Kasumi-1 (cell line): Measurements from ENCODE around the gene MAP3K15.
"Not testable (repeated sequence)": the region's sequence is repeated elsewhere in the genome, so short reads cannot be mapped to it uniquely, and the experiment has no call there.

ENCODE experiments used
- DNase-seq, 2 experiments: peaks; one replicate each; lab custom pipeline; 2025; lab: John Stamatoyannopoulos, UW

MAP3K15 gene

GRCh38 chrX:19540076-19540475 lies 24.8 kb upstream of the MAP3K15 start:
- no peak for DNase-seq

- DNase-seq = no peak
Measured at GRCh38 chrX:19539665-19540064, 24.4 kb upstream of the MAP3K15 start.

GRCh38 chrX:19535476-19535875 lies 20.2 kb upstream of the MAP3K15 start:
- DNase-seq = peak; percentile 35 to 50

GRCh38 chrX:19532709-19533108 lies 17.4 kb upstream of the MAP3K15 start:
- no peak for DNase-seq

GRCh38 chrX:19517965-19518364 lies 2.7 kb upstream of the MAP3K15 start:
- no peak for DNase-seq

- peak in 1 of 2 experiments; percentile 38 for DNase-seq
Measured at GRCh38 chrX:19515615-19516105, 352 bp upstream of the MAP3K15 start.

- DNase-seq = no peak
Measured at GRCh38 chrX:19513383-19513782, 1.9 kb downstream of the MAP3K15 start.

- DNase-seq = no peak
Measured at GRCh38 chrX:19512961-19513360, 2.3 kb downstream of the MAP3K15 start.

- DNase-seq = no peak
Measured at GRCh38 chrX:19512359-19512758, 2.9 kb downstream of the MAP3K15 start.

- DNase-seq = not testable (repeated sequence)
Measured at GRCh38 chrX:19511796-19512195, 3.5 kb downstream of the MAP3K15 start.

GRCh38 chrX:19496711-19497110 lies 18.6 kb downstream of the MAP3K15 start:
- peak; percentile 46 to 70 for DNase-seq

GRCh38 chrX:19487520-19488200 lies 27.6 kb downstream of the MAP3K15 start:
- DNase-seq = no peak

GRCh38 chrX:19479458-19479857 lies 35.9 kb downstream of the MAP3K15 start:
- DNase-seq = no peak

GRCh38 chrX:19468383-19468782 lies 46.9 kb downstream of the MAP3K15 start:
- not testable (repeated sequence) for DNase-seq

GRCh38 chrX:19462879-19463278 lies 52.4 kb downstream of the MAP3K15 start:
- no peak for DNase-seq

GRCh38 chrX:19462231-19462630 lies 53.1 kb downstream of the MAP3K15 start:
- DNase-seq = no peak

- DNase-seq = no peak
Measured at GRCh38 chrX:19457662-19458061, 57.6 kb downstream of the MAP3K15 start.

- no peak for DNase-seq
Measured at GRCh38 chrX:19448077-19448476, 67.2 kb downstream of the MAP3K15 start.

GRCh38 chrX:19446397-19446796 lies 68.9 kb downstream of the MAP3K15 start:
- DNase-seq = no peak

GRCh38 chrX:19445772-19446171 lies 69.5 kb downstream of the MAP3K15 start:
- DNase-seq = not testable (repeated sequence)

- no peak for DNase-seq
Measured at GRCh38 chrX:19443869-19444526, 71.3 kb downstream of the MAP3K15 start.

- DNase-seq = peak; percentile 38 to 49
Measured at GRCh38 chrX:19440713-19441112, 74.6 kb downstream of the MAP3K15 start.

GRCh38 chrX:19422661-19423060 lies 92.6 kb downstream of the MAP3K15 start:
- DNase-seq = not testable (repeated sequence)
